ENCODE data around the gene POLR3F.
"Not testable (repeated sequence)": the region's sequence is repeated elsewhere in the genome, so short reads cannot be mapped to it uniquely, and the experiment has no call there.

POLR3F gene

GRCh38 chr20:18466894-18467730 lies at the start of gene POLR3F, which contains the start of gene DZANK1:
TSS of gene POLR3F (plus strand) at chr20:18467390. CDS start at chr20:18467507, 117 bp downstream.
TSS of gene DZANK1 (minus strand) at chr20:18467030. CDS start at chr20:18465358, 1,672 bp downstream.
- peak; percentile 92 for DNase-seq

DNA sequence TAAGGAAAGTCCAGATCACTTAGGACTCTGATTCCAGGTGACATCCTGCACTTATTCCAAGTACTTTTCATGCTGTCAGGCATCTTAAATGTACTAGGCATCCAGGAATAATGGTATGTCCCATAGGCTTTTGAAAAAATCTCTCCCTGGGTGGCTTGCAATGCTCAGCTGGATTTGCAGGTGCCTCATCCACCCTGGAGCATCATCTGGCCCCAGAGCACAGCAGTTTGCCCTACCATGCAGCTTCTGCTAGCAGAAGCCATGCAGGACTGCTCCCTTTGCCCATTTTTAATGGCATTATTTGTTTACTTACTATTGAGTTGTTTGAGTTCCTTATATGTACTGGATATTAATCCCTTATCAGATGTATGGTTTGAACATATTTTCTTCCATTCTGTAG lies 45.6 kb upstream of the POLR3F start:
- no peak for DNase-seq

DNA sequence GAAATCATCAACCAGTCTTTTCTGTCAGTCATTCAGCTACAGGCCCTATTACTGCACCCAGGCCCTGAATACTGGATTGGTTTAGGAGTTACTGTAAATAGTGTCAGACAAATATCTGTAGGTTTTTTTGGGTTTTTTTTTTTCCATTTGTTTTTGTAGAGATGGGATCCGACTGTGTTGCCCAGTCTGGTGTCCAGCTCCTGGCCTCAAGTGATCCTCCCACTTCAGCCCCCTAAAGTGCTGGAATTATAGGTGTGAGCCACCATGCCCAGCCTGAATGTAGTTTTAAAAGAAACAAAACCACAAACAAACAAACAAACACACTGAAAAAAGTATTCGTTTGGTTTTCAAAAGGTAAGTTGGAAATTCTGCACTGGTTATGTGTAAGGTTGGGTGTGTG lies 40.0 kb upstream of the POLR3F start:
- no peak for DNase-seq

- DNase-seq: no peak
Observed at GRCh38 chr20:18428490-18429173, 38.6 kb upstream of the POLR3F start.

GRCh38 chr20:18430172-18430826 lies 36.9 kb upstream of the POLR3F start:
- DNase-seq: no peak

DNA sequence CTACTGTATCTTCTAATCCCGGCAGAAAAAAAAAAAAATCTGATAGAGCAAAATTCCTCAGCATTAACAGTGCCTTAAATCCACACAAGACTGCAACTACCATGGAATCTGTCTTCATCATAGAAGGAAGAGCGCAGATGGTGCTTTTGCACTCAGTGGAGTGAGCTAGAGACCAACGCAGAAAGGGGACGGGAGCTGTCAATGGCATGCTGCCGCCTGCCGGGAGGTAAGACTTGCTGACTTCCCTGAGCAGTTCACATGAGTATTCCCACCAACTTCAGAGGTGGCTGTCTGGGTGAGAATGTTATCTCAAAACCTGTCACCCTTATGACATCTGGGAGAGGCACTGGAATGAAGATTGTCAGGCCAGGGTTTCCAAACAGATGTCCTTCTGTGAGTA lies 36.0 kb upstream of the POLR3F start:
- DNase-seq: no peak

DNA sequence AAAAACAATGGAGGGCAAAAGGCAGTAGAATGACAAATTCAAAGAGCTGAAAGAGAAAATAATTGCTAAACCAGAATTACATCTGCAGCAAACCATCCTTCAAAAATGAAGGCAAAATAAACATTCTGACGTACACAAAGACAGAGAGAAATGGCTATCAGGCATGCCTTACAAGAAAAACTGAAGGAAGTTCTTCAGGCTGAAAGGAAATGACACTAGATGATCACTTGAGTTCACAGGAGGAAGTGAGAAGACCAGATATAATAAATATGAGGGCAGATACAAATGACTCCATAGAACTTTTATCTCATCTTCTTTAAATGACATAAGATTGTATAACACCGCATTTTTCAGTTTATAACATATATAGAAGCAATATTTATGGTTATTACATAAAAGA lies 30.3 kb upstream of the POLR3F start:
- DNase-seq: no peak

GRCh38 chr20:18440403-18440802 lies 26.8 kb upstream of the POLR3F start:
- DNase-seq: no peak

DNA sequence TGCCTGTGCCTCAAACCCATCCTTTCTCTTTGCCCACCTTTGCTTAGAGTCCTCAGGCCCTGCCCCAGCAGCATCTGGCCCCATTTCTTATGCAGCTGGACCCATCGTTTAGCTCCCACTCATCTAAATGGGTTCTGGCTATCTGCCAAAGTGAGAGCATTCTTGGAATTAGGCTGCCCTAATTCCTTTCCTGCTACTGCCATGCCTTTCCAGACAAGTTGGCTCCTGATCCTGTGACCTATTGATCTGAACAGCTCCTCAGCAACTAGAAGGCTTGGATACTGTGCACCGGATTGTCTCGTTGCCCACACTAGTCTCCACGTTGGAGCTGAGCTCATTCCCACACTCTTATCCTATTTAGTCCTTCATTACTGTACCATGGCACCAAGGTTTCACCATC lies 23.3 kb upstream of the POLR3F start:
- DNase-seq: no peak

DNA sequence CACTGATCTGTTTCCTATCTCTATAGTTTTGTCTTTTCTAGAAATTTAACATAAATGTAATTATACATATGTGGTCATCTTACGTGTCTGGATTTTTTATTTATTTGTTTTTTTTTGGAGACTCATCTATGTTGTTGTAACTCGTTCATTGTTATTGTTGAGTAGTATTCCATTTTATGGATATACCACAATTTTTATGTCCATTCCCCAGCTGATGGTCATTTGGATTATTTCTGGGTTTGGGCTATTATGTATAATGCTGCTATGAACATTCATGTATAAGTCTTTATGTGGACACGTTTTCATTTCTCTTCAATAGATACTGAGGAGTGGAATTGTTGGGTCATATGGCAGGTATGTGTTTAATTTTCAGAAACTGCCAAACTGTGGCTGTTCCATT lies 10.6 kb upstream of the POLR3F start:
- no peak for DNase-seq

- DNase-seq: no peak
Observed at GRCh38 chr20:18465536-18466200, 1.5 kb upstream of the POLR3F start.

GRCh38 chr20:18466574-18466893 lies 656 bp upstream of the POLR3F start:
- DNase-seq: no peak

DNA sequence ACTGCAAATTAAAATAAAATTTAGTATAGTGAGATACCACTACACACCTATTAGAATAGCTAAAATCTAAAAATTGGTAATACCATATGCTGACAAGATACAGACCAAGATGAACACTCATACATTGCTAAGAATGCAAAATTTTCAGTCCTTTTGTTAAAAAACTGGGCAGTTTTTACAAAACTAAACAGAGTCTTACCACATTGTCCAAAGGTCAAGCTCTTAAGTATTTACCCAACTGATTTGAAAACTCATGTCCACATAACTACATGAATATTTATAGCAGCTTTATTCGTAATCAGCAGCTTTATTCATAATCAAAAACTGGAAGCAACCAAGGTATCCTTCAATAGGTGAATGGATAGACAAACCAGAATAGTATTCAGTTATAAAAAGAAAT lies 10.0 kb downstream of the POLR3F start:
- no peak for DNase-seq

DNA sequence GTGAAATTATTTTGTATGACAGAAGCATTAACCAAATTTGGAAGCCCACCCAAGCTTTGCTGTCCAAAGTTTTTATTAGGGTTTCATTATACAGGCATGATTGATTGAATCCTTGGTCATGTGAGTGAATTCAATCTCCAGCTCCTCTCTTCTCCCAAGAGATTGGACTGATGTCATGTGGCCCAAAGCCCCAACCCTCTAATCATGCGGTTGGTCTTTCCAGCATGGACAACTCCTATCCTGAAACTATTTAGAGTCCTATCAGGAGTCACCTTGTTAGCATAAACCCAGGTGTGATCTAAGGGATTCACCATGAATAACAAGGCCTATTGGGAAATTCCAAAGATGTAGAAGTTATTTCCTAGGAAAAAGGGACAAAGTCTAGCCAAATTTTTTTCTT lies 10.6 kb downstream of the POLR3F start:
- no peak for DNase-seq

DNA sequence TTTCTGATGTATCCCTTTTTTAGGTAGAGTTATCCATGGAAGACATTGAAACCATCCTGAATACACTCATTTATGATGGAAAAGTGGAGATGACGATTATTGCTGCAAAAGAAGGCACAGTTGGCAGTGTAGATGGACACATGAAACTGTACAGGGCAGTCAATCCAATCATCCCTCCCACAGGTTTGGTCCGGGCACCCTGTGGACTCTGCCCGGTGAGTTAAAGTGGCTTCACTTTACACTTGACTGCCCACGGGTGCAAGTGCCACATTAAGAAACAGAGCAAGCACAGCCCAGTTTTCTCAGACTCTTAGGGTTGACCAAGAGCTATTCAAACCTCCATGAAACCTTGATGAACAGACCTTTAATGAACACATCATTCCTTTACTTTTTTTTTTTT lies 14.4 kb downstream of the POLR3F start:
- no peak for DNase-seq

DNA sequence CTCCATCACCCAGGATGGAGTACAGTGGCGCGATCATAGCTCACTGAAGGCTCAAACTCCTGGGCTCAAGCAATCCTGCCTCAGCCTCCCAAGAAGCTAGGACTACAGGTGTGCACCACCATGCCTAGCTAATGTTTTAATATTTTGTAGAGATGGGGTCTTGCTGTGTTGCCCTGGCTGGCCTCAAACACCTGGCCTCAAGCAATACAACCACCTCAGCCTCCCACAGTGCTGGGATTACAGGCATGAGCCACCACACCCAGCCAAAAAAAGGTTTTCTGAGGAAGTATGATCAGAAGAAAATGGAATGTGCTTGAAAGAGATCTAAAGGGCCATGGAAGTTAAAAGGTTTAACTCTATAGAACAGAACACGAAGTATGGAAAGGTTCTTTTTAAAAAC lies 21.1 kb downstream of the POLR3F start:
- no peak for DNase-seq

- DNase-seq: no peak
Observed at GRCh38 chr20:18496042-18496441, 28.9 kb downstream of the POLR3F start.

DNA sequence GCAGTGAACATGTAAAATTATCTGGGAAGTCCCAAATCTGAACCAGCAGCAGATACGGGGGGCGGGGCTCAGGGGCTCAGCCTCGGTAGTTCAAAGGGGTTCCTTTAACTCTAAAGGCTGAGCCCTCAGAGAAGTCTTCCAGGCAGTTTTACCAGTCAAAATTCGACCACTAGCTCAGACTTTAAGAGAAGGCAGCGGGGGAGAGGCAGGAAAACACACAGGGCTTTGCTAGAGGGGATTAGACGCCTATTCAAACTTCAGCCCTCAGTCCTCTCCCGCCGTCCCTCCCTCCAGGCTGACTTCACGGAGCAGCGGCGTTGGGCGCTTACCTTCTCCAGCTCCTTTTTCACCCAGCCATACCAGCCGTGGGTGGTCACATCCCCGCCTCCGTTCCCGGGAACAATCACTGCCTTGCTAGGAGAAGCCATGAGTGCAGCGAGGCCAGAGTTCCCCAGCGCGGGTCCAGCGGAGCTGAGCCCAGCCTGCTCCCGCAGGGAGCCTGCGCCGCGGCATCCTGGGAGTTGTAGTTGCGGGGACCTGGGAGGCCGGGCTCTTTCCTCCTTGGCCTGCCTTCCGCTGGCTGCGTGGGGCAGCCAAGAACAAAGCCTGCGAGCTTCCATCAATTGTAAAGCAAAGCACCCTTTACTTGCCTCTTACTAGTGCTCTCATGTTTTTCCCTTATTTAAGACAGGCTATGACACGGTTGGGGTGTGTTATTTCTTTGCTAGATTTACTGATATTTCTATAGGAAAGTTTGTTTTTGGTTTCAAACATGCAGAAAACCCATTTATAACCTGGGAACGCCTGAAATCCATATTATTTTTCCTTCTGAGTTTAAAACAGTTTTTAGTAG lies 29.8 kb downstream of the POLR3F start, which contains the start of gene RBBP9:
Gene RBBP9, minus strand, starts transcription at position 486 of the 853 bp plus-strand sequence. Its CDS starts 58 bp downstream, at position 428.
- peak; percentile 65 to 73 for DNase-seq

DNA sequence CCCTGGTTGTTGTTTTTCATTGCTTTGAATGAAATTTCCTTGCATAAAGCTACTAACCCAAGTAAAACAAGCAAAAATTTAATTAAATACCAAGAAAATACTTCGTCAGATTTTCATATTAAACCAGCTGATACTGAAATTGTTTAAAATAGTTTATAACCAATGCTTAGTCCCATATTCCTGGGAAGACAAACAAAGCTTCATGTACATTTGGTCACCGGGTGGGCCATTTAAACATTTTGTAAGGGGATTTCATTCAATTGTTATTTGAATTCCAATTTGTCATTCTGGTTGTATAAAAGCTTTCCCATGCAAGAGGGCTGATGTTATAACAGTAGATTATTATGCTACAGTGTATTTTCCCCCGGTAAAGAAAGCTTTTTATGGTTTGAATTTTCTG lies 30.4 kb downstream of the POLR3F start:
- DNase-seq: no peak

DNA sequence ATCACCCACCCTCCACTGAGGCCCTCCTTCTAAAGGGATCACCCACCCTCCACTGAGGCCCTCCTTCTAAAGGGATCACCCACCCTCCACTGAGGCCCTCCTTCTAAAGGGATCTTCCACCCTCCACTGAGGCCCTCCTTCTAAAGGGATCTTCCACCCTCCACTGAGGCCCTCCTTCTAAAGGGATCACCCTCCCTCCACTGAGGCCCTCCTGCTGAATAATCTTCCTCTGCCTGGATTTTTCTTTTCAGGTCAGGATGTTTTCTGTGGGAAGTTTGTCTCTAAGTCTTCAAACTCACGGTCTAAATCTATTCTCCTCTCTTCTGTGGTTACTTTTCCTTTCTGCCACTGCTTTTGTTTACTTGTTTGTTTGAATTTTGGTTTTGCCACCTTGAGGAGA lies 34.5 kb downstream of the POLR3F start:
- not testable (repeated sequence) for DNase-seq

DNA sequence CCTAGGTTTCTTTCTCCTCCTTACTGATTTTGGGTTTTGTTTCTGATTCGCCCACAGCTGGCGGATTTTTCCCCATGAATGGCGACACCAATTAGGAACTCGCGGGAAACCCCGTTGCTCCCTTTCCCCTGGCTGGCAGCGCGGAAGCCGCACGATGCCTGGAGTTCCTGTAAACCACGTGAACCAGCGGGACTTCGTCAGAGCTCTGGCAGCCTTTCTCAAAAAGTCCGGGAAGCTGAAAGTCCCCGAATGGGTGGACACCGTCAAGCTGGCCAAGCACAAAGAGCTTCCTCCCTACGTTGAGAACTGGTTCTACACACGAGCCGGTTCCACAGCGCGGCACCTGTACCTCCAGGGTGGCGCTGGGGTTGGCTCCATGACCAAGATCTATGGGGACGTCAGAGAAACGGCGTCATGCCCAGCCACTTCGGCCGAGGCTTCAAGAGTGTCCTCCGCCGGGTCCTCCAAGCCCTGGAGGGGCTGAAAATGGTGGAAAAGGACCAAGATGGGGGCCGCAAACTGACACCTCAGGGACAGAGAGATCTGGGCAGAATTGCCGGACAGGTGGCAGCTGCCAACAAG lies 37.4 kb downstream of the POLR3F start:
- DNase-seq: no peak

DNA sequence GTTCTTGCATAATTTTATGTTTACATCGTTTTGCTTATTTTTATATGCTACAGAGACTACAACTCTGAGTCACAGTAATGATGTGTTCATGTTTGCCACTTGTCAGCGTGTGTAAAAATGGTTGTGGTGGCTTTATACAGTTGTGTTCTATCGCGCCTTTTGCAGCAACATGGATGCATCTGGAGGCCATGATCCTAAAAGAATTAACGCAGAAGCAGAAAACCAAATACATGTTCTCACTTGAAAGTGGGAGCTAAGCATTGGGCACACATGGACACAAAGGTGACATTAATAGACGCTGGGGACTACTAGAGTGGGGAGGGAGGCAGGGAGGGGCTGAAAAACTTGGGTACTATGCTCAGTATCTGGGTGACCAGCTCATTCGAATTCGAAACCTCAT lies 39.6 kb downstream of the POLR3F start:
- DNase-seq: peak in 1 of 2 donors; percentile 7

Data from stimulated activated CD4-positive, alpha-beta T cell treated with anti-CD3 and anti-CD28 coated beads, Interleukin-2, amount 100 ng/mL, for 48 hours (primary cell).